B cell (primary cell): Measurements from ENCODE around the gene GLI1. TPM values are rescaled to one million over a fixed set of nuclear protein-coding genes. Genes with fewer than 3 reads are reported as not detected.

Experiments used
- ATAC-seq: fragments of 200-7000 bp; cut with Tn5 transposase; one replicate; pipeline ENCODE4 v1.10.0; 2021; ENCODE audit warnings: low read depth, mild to moderate bottlenecking, moderate number of reproducible peaks, moderate library complexity
- CTCF ChIA-PET: fragments of 350-600 bp; sonication (Branson Sonifier 250); formaldehyde crosslinking; loops from one replicate; lab custom pipeline; 2021; ENCODE audit warnings: antibody characterized with exemption, inconsistent platforms; lab: Charles Lee
- POLR2A ChIA-PET: fragments of 350-600 bp; sonication (Branson Sonifier 250); formaldehyde crosslinking; loops from one replicate; lab custom pipeline; 2021; ENCODE audit warnings: antibody characterized with exemption; lab: Charles Lee
- DNase-seq: peaks from one replicate; pipeline ENCODE4 v3.0.0; 2013
- H2AFZ ChIP-seq: 2 replicates; pipeline ENCODE4 v1.6.1; 2012; ENCODE audit warnings: mild to moderate bottlenecking, low read depth, low read length; ENCODE audit not compliant: insufficient read depth, poor library complexity, severe bottlenecking
- H3K27ac ChIP-seq, 2 donors: 1 replicate in 1 of 2; 2 replicates in 1 of 2; pipeline ENCODE4 v1.5.1; 2012 to 2013; ENCODE audit warnings: low read length in 2 of 2, mild to moderate bottlenecking in 2 of 2, moderate library complexity in 1 of 2
- H3K27me3 ChIP-seq, 4 experiments: fragments of 200-600 bp in 1 of 4; sonication (generic) in 1 of 4; replicated peaks in 1 of 4; 1 replicate in 2 of 4; 2 replicates in 2 of 4; pipeline versions ENCODE4 v1.6.1 to v1.7.0; 2013 to 2016; ENCODE audit warnings: low read length in 3 of 4, mild to moderate bottlenecking in 2 of 4, mixed read lengths in 1 of 4, moderate library complexity in 1 of 4; ENCODE audit not compliant: insufficient read depth in 4 of 4, control insufficient read depth in 3 of 4; ENCODE audit errors: control extremely low read depth in 1 of 4
- H3K36me3 ChIP-seq, 2 experiments: replicated peaks in 1 of 2; 1 replicate in 1 of 2; 2 replicates in 1 of 2; pipeline versions ENCODE4 v1.6.1 to v1.7.1; 2013; ENCODE audit warnings: low read length in 1 of 2; ENCODE audit not compliant: insufficient read depth in 2 of 2, control insufficient read depth in 1 of 2; ENCODE audit errors: control extremely low read depth in 1 of 2, extremely low read depth in 1 of 2
- H3K4me1 ChIP-seq, 2 donors: fragments of 200-600 bp in 1 of 2; sonication (generic) in 1 of 2; 1 replicate in 1 of 2; 2 replicates in 1 of 2; pipeline versions ENCODE4 v1.5.1 to v1.6.1; 2013 to 2017; ENCODE audit warnings: low read length in 2 of 2; ENCODE audit not compliant: control insufficient read depth in 2 of 2, insufficient read depth in 2 of 2
- H3K4me2 ChIP-seq: replicated peaks from 2 replicates; pipeline ENCODE3; 2012; ENCODE audit warnings: mild to moderate bottlenecking, low read depth, low read length; ENCODE audit not compliant: poor library complexity, severe bottlenecking
- H3K4me3 ChIP-seq, 5 experiments: fragments of 200-600 bp in 1 of 5; sonication (generic) in 1 of 5; 1 replicate in 3 of 5; 2 replicates in 2 of 5; pipeline versions ENCODE4 v1.5.1 to v1.7.0; 2011 to 2016; ENCODE audit warnings: low read length in 4 of 5, mild to moderate bottlenecking in 4 of 5, low read depth in 2 of 5, control low read depth in 1 of 5, moderate library complexity in 1 of 5; ENCODE audit not compliant: insufficient read depth in 1 of 5; ENCODE audit errors: control extremely low read depth in 1 of 5, extremely low read depth in 1 of 5
- H3K79me2 ChIP-seq: fragments of 200-600 bp; sonication (generic); one replicate; pipeline ENCODE4 v1.6.0; 2016; ENCODE audit warnings: low read length; ENCODE audit not compliant: control insufficient read depth, insufficient read depth
- H3K9ac ChIP-seq: fragments of 200-600 bp; sonication (generic); 2 replicates; pipeline ENCODE4 v1.6.1; 2017; ENCODE audit warnings: mild to moderate bottlenecking, low read length, moderate library complexity
- H3K9me3 ChIP-seq, 3 donors: one replicate each; pipeline versions ENCODE4 v1.6.1 to v1.7.1; 2013; ENCODE audit warnings: low read length in 2 of 3; ENCODE audit not compliant: control insufficient read depth in 2 of 3, insufficient read depth in 1 of 3; ENCODE audit errors: control extremely low read depth in 1 of 3
- H4K20me1 ChIP-seq: 2 replicates; pipeline ENCODE4 v1.6.0; 2012; ENCODE audit warnings: mild to moderate bottlenecking, low read length; ENCODE audit not compliant: insufficient read depth, control insufficient read depth, poor library complexity, severe bottlenecking
- H3K27ac Mint-ChIP-seq: one replicate; pipeline ENCODE4 v1.8.0; 2021; ENCODE audit warnings: mixed read lengths
- H3K27me3 Mint-ChIP-seq: one replicate; pipeline ENCODE4 v1.8.0; 2021; ENCODE audit warnings: mixed read lengths
- H3K4me1 Mint-ChIP-seq: one replicate; pipeline ENCODE4 v1.8.0; 2021; ENCODE audit warnings: mixed read lengths
- H3K4me3 Mint-ChIP-seq: one replicate; pipeline ENCODE4 v1.8.0; 2021; ENCODE audit warnings: mixed read lengths
- H3K9me3 Mint-ChIP-seq: one replicate; pipeline ENCODE4 v1.8.0; 2022; ENCODE audit warnings: mixed read lengths; ENCODE audit not compliant: insufficient read depth
- EZH2 ChIP-seq: IDR thresholded peaks from 2 replicates; pipeline ENCODE4 v1.6.1; 2012; ENCODE audit warnings: borderline replicate concordance, low read depth, mild to moderate bottlenecking, moderate library complexity, low read length; ENCODE audit not compliant: insufficient read depth, poor library complexity, severe bottlenecking
- WGBS: methylation state at CpG from one replicate; pipeline ENCODE4 v1.1.5; 2013; ENCODE audit warnings: missing lambda C conversion rate; ENCODE audit not compliant: insufficient coverage; 5-methylcytosine and 5-hydroxymethylcytosine counted together
- intact Hi-C: fragments of 100-400 bp; cut with micrococcal nuclease; formaldehyde crosslinking; loops from one replicate; pipeline ENCODE4 v1.10.0; 2022
- polyA plus RNA-seq: library from polyadenylated mRNA; depleted of rRNA; stranded (reverse); fragments of >200 nt; gene quantifications from 2 replicates; pipeline ENCODE4 v1.2.3, GENCODE V29; 2012
- total RNA-seq, 2 donors: library from RNA; stranded (reverse); fragments of 120-200 nt in 1 of 2; gene quantifications; 1 replicate in 1 of 2; 2 replicates in 1 of 2; pipeline versions ENCODE4 v1.2.3 to v1.2.4, GENCODE V29; 2013 to 2022
- TF ChIP-seq, protein P1 (sequence below): fragments of 200-600 bp; IDR thresholded peaks from one replicate; pipeline ENCODE4 v1.8.0; 2022; ENCODE audit warnings: antibody characterized with exemption, mild to moderate bottlenecking

The GLI1 gene
- total and polyA plus RNA-seq, 2 donors (not counting 1 experiment from before 2014, with no cell fraction given) = 4.1 to 5.4 TPM

DNA sequence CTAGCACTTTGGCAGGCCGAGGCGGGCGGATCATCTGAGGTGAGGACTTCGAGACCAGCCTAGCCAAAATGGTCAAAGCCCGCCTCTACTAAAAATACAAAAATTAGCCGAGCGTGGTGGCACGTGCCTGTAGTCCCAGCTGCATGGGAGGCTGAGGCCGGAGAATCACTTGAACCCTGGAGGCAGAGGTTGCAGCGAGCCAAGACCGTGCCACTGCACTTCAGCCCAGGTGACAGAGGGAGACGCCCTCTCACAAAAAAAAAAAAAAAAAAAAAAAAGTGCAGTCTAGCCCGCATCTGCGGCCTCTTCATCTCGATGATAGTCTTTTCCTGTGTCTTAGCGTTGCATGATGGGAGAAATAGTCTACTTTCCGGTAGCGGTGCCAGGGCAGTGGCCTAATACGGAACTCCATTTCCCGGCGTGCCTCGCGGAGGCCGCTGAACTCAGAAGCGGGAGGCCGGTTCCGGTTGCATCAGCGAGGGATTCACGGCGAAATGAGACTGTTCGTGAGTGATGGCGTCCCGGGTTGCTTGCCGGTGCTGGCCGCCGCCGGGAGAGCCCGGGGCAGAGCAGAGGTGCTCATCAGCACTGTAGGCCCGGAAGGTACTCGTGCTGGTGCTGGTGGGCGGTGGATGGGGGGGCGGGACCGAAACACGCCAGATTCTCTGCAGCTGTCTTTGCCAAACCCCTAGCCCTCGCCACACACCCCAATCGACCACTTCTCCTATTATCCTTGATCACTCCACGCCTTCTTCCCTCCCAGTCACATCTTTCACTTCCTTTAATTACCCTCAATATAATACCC is 28.2 kb downstream of the GLI1 start, which contains the start of gene MARS1:
MARS1 (plus strand) TSS at position 472 of the 805 bp plus-strand sequence; CDS start at position 495, 23 bp downstream.
- peak within 1 kb of the TSS; percentile 42 to 86 for H3K27ac ChIP-seq
- H3K4me2 ChIP-seq = peak within 1 kb of the TSS; percentile 98
- peak within 1 kb of the TSS; percentile 85 for H2AFZ ChIP-seq
- H3K79me2 ChIP-seq = peaks cover 60% of the 10 kb centered on the region
- Mint-ChIP-seq H3K4me1 (peaks cover 31% of the 10 kb centered on the region), H3K4me3 (peak within 1 kb of the TSS; percentile 89), H3K27ac (peak within 1 kb of the TSS; percentile 93), H3K27me3 (no peaks in the 10 kb centered on the region), H3K9me3 (no peaks in the 10 kb centered on the region)
- H3K36me3 ChIP-seq = peaks cover 5 to 29% of the 10 kb centered on the region in 2 experiments
- H3K4me1 ChIP-seq = peaks cover 20 to 25% of the 10 kb centered on the region in 2 donors
- H3K9ac ChIP-seq = peak within 1 kb of the TSS; percentile 77
- ATAC-seq (peak; percentile 98), DNase-seq (peak; percentile 96)
- TF ChIP-seq, protein P1, sequence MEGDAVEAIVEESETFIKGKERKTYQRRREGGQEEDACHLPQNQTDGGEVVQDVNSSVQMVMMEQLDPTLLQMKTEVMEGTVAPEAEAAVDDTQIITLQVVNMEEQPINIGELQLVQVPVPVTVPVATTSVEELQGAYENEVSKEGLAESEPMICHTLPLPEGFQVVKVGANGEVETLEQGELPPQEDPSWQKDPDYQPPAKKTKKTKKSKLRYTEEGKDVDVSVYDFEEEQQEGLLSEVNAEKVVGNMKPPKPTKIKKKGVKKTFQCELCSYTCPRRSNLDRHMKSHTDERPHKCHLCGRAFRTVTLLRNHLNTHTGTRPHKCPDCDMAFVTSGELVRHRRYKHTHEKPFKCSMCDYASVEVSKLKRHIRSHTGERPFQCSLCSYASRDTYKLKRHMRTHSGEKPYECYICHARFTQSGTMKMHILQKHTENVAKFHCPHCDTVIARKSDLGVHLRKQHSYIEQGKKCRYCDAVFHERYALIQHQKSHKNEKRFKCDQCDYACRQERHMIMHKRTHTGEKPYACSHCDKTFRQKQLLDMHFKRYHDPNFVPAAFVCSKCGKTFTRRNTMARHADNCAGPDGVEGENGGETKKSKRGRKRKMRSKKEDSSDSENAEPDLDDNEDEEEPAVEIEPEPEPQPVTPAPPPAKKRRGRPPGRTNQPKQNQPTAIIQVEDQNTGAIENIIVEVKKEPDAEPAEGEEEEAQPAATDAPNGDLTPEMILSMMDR = no peak
- TF ChIP-seq EZH2 = no peak
- no peaks in the 10 kb centered on the region for H3K9me3 ChIP-seq
- intact Hi-C loops = loop anchor here (1.0 to 10.0 kb wide), 7 partner anchors 8 to 735 kb away; partner anchors contain the start of genes ARHGAP9, CDK4, DCTN2 and DDIT3
- ChIA-PET CTCF (interaction anchor here (0.7 to 3.3 kb wide), 6 partner anchors 9 to 35 kb away, joined by 3 to 18 read pairs (median 8); partner anchors contain the start of gene GLI1), POLR2A (interaction anchor here (0.7 to 1.0 kb wide), 3 partner anchors 8 to 33 kb away, joined by 3 read pairs; partner anchors contain the start of gene ARHGAP9)
- 13% methylated on average over 41 of the region's 47 CpGs for WGBS
- H3K4me3 ChIP-seq = peak within 1 kb of the TSS; percentile 66 to 95 (median 86)
- no peaks in the 10 kb centered on the region for H3K27me3 ChIP-seq
- H4K20me1 ChIP-seq = peaks cover 5% of the 10 kb centered on the region
